IPS-18c (cell line): ENCODE measurements around the gene ASXL1.

Source experiments
- H3K4me3 ChIP-seq: 2 replicates; pipeline ENCODE4 v1.7.0; 2013; ENCODE audit warnings: low read depth, mild to moderate bottlenecking, low read length, moderate library complexity; ENCODE audit not compliant: insufficient read depth
- H3K9me3 ChIP-seq: one replicate; pipeline ENCODE4 v1.6.1; 2013; ENCODE audit warnings: mild to moderate bottlenecking, low read length, moderate library complexity; ENCODE audit not compliant: control insufficient read depth, insufficient read depth

Gene ASXL1

GRCh38 chr20:32440758-32441078, 82.6 kb downstream of the ASXL1 start:
- H3K9me3 ChIP-seq = no peaks in the 10 kb centered on the region
- no peak overlapping the region for H3K4me3 ChIP-seq

- no peak overlapping the region for H3K4me3 ChIP-seq
- no peaks in the 10 kb centered on the region for H3K9me3 ChIP-seq
These were observed 83.5 kb downstream of the ASXL1 start for GRCh38 chr20:32441638-32442037.

GRCh38 chr20:32442630-32443373, 84.7 kb downstream of the ASXL1 start:
- H3K9me3 ChIP-seq = no peaks in the 10 kb centered on the region
- H3K4me3 ChIP-seq = no peak overlapping the region

- no peaks in the 10 kb centered on the region for H3K9me3 ChIP-seq
- no peak overlapping the region for H3K4me3 ChIP-seq
These were observed 85.3 kb downstream of the ASXL1 start for GRCh38 chr20:32443386-32443974.

- no peak overlapping the region for H3K4me3 ChIP-seq
These were observed 86.5 kb downstream of the ASXL1 start for GRCh38 chr20:32444474-32445220.

GRCh38 chr20:32445539-32446273, 87.6 kb downstream of the ASXL1 start:
- Histone ChIP-seq H3K4me3 (no peak overlapping the region), H3K9me3 (no peaks in the 10 kb centered on the region)

More at GRCh38 chr20:32444474-32445220, 86.5 kb downstream of the ASXL1 start:
- no peaks in the 10 kb centered on the region for H3K9me3 ChIP-seq

- Histone ChIP-seq H3K4me3 (no peak overlapping the region), H3K9me3 (no peaks in the 10 kb centered on the region)
These were observed 88.4 kb downstream of the ASXL1 start for GRCh38 chr20:32446301-32447100.

GRCh38 chr20:32447136-32448027, 89.3 kb downstream of the ASXL1 start:
- Histone ChIP-seq H3K9me3 (no peaks in the 10 kb centered on the region), H3K4me3 (no peak overlapping the region)

- Histone ChIP-seq H3K9me3 (no peaks in the 10 kb centered on the region), H3K4me3 (no peak overlapping the region)
These were observed 90.3 kb downstream of the ASXL1 start for GRCh38 chr20:32448306-32449056.

GRCh38 chr20:32449057-32449889, 91.1 kb downstream of the ASXL1 start:
- H3K9me3 ChIP-seq = no peaks in the 10 kb centered on the region

GRCh38 chr20:32449890-32450401, 91.8 kb downstream of the ASXL1 start:
- Histone ChIP-seq H3K9me3 (no peaks in the 10 kb centered on the region), H3K4me3 (no peak overlapping the region)

More at GRCh38 chr20:32449057-32449889, 91.1 kb downstream of the ASXL1 start:
- no peak overlapping the region for H3K4me3 ChIP-seq

GRCh38 chr20:32450484-32451061, 92.4 kb downstream of the ASXL1 start:
- no peaks in the 10 kb centered on the region for H3K9me3 ChIP-seq
- H3K4me3 ChIP-seq = no peak overlapping the region

GRCh38 chr20:32451340-32451681, 93.2 kb downstream of the ASXL1 start:
- no peaks in the 10 kb centered on the region for H3K9me3 ChIP-seq
- no peak overlapping the region for H3K4me3 ChIP-seq

- Histone ChIP-seq H3K9me3 (no peaks in the 10 kb centered on the region), H3K4me3 (no peak overlapping the region)
These were observed 93.7 kb downstream of the ASXL1 start for GRCh38 chr20:32451682-32452461.
